OCI-LY7 (cell line): Measurements from ENCODE around the gene UGT2A2. TPM values are rescaled to one million over a fixed set of nuclear protein-coding genes. Genes with fewer than 3 reads are reported as not detected.

ENCODE experiments used
- BruUV-seq: library from RNA; stranded (reverse); fragments of 400-500 nt; replicated peaks from 2 replicates; lab custom pipeline; 2021; lab: Mats Ljungman, UMichigan
- CTCF ChIA-PET: fragments of 300-600 bp; sonication (Branson Sonifier 250); formaldehyde crosslinking; loops from one replicate; lab custom pipeline; 2022; ENCODE audit warnings: antibody characterized with exemption; ENCODE audit not compliant: unreplicated experiment; lab: Charles Lee
- POLR2A ChIA-PET: fragments of 300-600 bp; sonication (Branson Sonifier 250); formaldehyde crosslinking; loops from one replicate; lab custom pipeline; 2022; ENCODE audit warnings: antibody characterized with exemption; lab: Charles Lee
- DNase-seq: peaks from one replicate; pipeline ENCODE4 v3.0.0-alpha.2; 2015; ENCODE audit warnings: low spot score
- H2AFZ ChIP-seq: fragments of 200-600 bp; sonication (generic), shearing (Covaris generic); 2 replicates; pipeline ENCODE4 v1.6.1; 2014; ENCODE audit warnings: mild to moderate bottlenecking, antibody characterized with exemption, low read length, moderate library complexity
- H3K27ac ChIP-seq: fragments of 200-600 bp; sonication (generic); 2 replicates; pipeline ENCODE4 v1.5.1; 2014; ENCODE audit warnings: mixed run types, low read depth, mild to moderate bottlenecking, moderate library complexity, low read length, inconsistent platforms; ENCODE audit not compliant: poor library complexity, severe bottlenecking
- H3K36me3 ChIP-seq: fragments of 200-600 bp; sonication (generic); 2 replicates; pipeline ENCODE4 v1.6.1; 2014; ENCODE audit warnings: mild to moderate bottlenecking, antibody characterized with exemption, low read length, moderate library complexity, mixed read lengths; ENCODE audit not compliant: insufficient read depth
- H3K4me1 ChIP-seq: fragments of 200-600 bp; sonication (generic); 2 replicates; pipeline ENCODE4 v1.5.1; 2014; ENCODE audit warnings: mild to moderate bottlenecking, low read length; ENCODE audit not compliant: insufficient read depth, poor library complexity, severe bottlenecking
- H3K4me2 ChIP-seq: fragments of 200-600 bp; sonication (generic); 2 replicates; pipeline ENCODE4 v1.6.1; 2014; ENCODE audit warnings: mild to moderate bottlenecking, low read length
- H3K4me3 ChIP-seq: fragments of 200-600 bp; sonication (generic); 2 replicates; pipeline ENCODE4 v1.5.1; 2014; ENCODE audit warnings: mild to moderate bottlenecking, low read depth, low read length; ENCODE audit not compliant: poor library complexity, severe bottlenecking
- H3K79me2 ChIP-seq: fragments of 200-600 bp; sonication (generic); 2 replicates; pipeline ENCODE4 v1.6.1; 2016; ENCODE audit warnings: low read depth, mild to moderate bottlenecking, low read length, moderate library complexity, mixed read lengths; ENCODE audit not compliant: insufficient read depth
- H3K9me2 ChIP-seq: fragments of 200-600 bp; sonication (generic); 2 replicates; pipeline ENCODE4 v1.6.1; 2016; ENCODE audit warnings: mild to moderate bottlenecking, low read length, mixed read lengths; ENCODE audit not compliant: insufficient read depth
- H3K9me3 ChIP-seq: fragments of 200-600 bp; sonication (generic); 2 replicates; pipeline ENCODE4 v1.6.1; 2014; ENCODE audit warnings: mild to moderate bottlenecking, mixed run types, low read length, mixed read lengths
- H4K20me1 ChIP-seq: fragments of 200-600 bp; sonication (generic); 2 replicates; pipeline ENCODE4 v1.6.1; 2014; ENCODE audit warnings: mild to moderate bottlenecking, antibody characterized with exemption, low read length, moderate library complexity, mixed read lengths; ENCODE audit not compliant: insufficient read depth
- CTCF ChIP-seq: fragments of 200-600 bp; sonication (generic); conservative IDR thresholded peaks from 2 replicates; pipeline ENCODE4 v1.5.1; 2014; ENCODE audit warnings: mild to moderate bottlenecking, antibody characterized with exemption, low read length, moderate library complexity, mixed read lengths
- EZH2phosphoT487 ChIP-seq: fragments of 200-600 bp; sonication (generic); IDR thresholded peaks from 2 replicates; pipeline ENCODE4 v1.6.1; 2018; ENCODE audit warnings: low read depth, borderline replicate concordance, mild to moderate bottlenecking, mixed run types, antibody characterized with exemption, low read length, moderate library complexity, mixed read lengths
- intact Hi-C: fragments of 100-400 bp; cut with micrococcal nuclease; formaldehyde crosslinking; loops from one replicate; pipeline ENCODE4 v1.10.0; 2022; ENCODE audit not compliant: unreplicated experiment
- total RNA-seq, 2 experiments: library from RNA; depleted of rRNA in 1 of 2; stranded (reverse); fragments of >200 nt in 1 of 2; shearing (Covaris generic) in 1 of 2; gene quantifications; 2 replicates each; pipeline ENCODE4 v1.2.3, GENCODE V29; 2014 to 2022

The UGT2A2 gene
- total RNA-seq, 2 experiments from 2014 or later: not detected

- ChIA-PET POLR2A (interaction anchor here (0.6 to 0.7 kb wide), 2 partner anchors 12 to 14 kb away, joined by 3 to 5 read pairs; no protein-coding TSS in a partner anchor), CTCF (no interaction called here)
- H3K4me2 ChIP-seq: no peak overlapping the region
- no peaks in the 10 kb centered on the region for H3K4me1 ChIP-seq
- H2AFZ ChIP-seq: no peak overlapping the region
- H4K20me1 ChIP-seq: no peaks in the 10 kb centered on the region
- intact Hi-C loops: no loop called here
- H3K27ac ChIP-seq: no peak overlapping the region
- no peak overlapping the region for H3K4me3 ChIP-seq
- peak; percentile 7 for DNase-seq
- no peaks in the 10 kb centered on the region for H3K79me2 ChIP-seq
- H3K9me2 ChIP-seq: no peaks in the 10 kb centered on the region
- BruUV-seq: no TSS peak
- H3K9me3 ChIP-seq: no peaks in the 10 kb centered on the region
- no peak for TF ChIP-seq EZH2phosphoT487
- TF ChIP-seq CTCF: peak; percentile 67
- no peaks in the 10 kb centered on the region for H3K36me3 ChIP-seq
Observed at GRCh38 chr4:69617083-69617694, 22.3 kb downstream of the UGT2A2 start.

GRCh38 chr4:69610484-69610883 is 29.0 kb downstream of the UGT2A2 start:
- Histone ChIP-seq H3K4me3 (no peak overlapping the region), H3K36me3 (no peaks in the 10 kb centered on the region), H3K9me2 (no peaks in the 10 kb centered on the region), H3K9me3 (no peaks in the 10 kb centered on the region), H3K4me2 (no peak overlapping the region), H2AFZ (no peak overlapping the region), H4K20me1 (no peaks in the 10 kb centered on the region), H3K27ac (no peak overlapping the region), H3K79me2 (no peaks in the 10 kb centered on the region), H3K4me1 (no peaks in the 10 kb centered on the region)
- BruUV-seq: no TSS peak
- no peak for DNase-seq
- CTCF ChIA-PET: no interaction called here
- POLR2A ChIA-PET: interaction anchor here (0.6 to 0.9 kb wide), 2 partner anchors 20 to 607 kb away, joined by 3 read pairs; no protein-coding TSS in a partner anchor
- TF ChIP-seq EZH2phosphoT487 (no peak), CTCF (no peak)
- intact Hi-C loops: no loop called here

GRCh38 chr4:69601065-69601464 is 38.4 kb downstream of the UGT2A2 start:
- DNase-seq: no peak
- H2AFZ ChIP-seq: no peak overlapping the region
- H3K4me2 ChIP-seq: no peak overlapping the region
- CTCF ChIA-PET: no interaction called here
- H3K4me1 ChIP-seq: no peaks in the 10 kb centered on the region
- no peaks in the 10 kb centered on the region for H4K20me1 ChIP-seq
- no peak overlapping the region for H3K27ac ChIP-seq
- H3K9me3 ChIP-seq: no peaks in the 10 kb centered on the region
- no peaks in the 10 kb centered on the region for H3K36me3 ChIP-seq
- TF ChIP-seq CTCF (no peak), EZH2phosphoT487 (no peak)
- no TSS peak for BruUV-seq
- no peaks in the 10 kb centered on the region for H3K79me2 ChIP-seq
- POLR2A ChIA-PET: no interaction called here
- H3K9me2 ChIP-seq: no peaks in the 10 kb centered on the region
- H3K4me3 ChIP-seq: no peak overlapping the region
- intact Hi-C loops: no loop called here
